NOMO-1 treated with dmso at 0.1 percent for 144 hours (cell line): ENCODE data around the gene TFEC.
"Not testable (repeated sequence)": the region's sequence is repeated elsewhere in the genome, so short reads cannot be mapped to it uniquely, and the experiment has no call there.

Experiments
- DNase-seq: peaks from one replicate; lab custom pipeline; 2025; ENCODE audit not compliant: unreplicated experiment; lab: John Stamatoyannopoulos, UW

The TFEC gene

DNA sequence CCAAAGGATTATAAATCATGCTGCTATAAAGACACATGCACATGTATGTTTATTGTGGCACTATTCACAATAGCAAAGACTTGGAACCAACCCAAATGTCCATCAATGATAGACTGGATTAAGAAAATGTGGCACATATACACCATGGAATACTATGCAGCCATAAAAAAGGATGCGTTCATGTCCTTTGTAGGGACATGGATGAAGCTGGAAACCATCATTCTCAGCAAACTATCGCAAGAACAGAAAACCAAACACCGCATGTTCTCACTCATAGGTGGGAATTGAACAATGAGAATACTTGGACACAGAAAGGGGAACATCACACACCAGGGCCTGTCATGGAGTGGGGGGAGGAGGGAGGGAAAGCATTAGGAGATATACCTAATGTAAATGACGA, 100.4 kb downstream of the TFEC start:
- not testable (repeated sequence) for DNase-seq

GRCh38 chr7:115929736-115930135, 100.8 kb downstream of the TFEC start:
- not testable (repeated sequence) for DNase-seq

GRCh38 chr7:115924411-115924810, 106.2 kb downstream of the TFEC start:
- no peak for DNase-seq

- no peak for DNase-seq
Observed at GRCh38 chr7:115920367-115920766, 110.2 kb downstream of the TFEC start.

DNA sequence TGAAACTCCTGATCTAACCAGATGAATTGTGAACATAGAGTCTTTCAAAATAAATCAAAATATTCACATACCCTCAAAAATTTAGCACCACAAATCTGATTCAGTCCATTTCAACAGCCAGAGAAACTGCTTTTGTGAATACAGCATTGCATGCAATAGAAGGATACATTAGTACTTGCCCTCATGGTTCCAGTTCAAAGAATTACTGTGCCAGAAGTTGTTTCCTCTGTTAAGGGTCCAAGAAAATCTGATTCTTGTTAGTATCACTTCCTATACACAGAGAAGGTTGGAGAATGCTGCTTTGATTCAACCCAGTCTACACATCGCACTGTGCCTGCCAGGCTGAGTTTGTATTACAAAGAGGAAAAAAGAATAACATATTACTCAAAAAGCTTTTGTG, 115.6 kb downstream of the TFEC start:
- no peak for DNase-seq

DNA sequence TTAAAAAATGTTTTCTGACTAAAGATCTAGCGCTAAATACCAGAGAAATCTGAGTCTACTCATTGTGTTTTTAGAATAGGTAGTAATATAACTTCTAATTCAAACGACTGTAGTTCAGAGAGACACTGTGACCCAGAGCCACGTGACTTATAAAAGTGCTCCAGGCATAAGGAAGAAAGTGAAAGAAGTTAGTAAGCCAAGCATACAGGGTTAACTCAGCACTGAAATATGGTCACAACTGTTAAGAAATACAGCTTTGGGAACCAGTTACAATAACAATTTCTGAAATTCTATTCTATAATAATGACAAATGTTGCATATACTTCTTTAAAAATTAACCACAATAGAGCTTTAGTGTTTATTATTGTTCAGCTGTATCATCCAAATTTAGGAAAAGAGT, 119.1 kb downstream of the TFEC start:
- DNase-seq: no peak

DNA sequence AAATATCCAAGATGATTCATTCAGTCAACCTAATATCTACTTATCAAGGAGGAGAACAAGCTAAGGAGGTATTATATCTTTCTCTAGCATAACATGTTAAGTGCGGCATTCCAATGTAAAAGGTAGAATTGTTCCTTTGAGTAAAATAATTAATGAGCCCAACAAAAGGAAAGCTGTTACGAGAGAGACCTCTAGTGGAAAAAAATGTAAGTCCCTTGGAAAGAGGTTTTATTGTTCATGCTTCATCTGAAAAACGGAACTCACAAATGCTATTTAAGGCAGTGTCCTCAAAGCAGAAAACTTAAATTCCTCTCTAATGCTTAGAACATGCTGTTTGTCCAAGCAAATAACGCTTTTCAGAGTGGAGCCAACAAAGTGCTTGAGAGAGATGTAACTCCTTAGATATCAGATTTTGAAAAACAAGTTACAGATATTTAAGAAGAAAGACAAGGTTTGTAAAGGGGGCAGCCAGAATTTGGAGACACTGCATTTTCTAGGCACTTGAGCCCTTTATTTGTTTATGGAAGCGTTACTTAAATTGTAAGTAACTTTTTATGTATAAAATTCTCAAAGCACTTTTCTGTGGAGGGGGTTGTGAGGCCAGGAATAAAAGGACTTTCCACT, 119.9 kb downstream of the TFEC start:
- peak; percentile 9 for DNase-seq

GRCh38 chr7:115906731-115907130, 123.8 kb downstream of the TFEC start:
- no peak for DNase-seq

DNA sequence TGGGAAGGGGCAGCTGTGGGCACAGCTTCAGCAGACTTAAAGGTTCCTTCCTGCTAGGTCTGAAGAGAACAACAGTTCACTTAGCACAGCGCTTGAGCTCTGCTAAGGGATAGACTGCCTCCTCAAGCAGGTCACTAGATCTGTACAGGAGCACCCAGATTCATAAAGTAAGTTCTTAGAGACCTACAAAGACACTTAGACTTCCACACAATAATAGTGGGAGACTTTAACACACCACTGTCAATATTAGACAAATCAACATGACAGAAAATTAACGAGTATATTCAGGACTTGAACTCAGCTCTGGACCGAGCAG, 140.9 kb downstream of the TFEC start:
- DNase-seq: no peak

DNA sequence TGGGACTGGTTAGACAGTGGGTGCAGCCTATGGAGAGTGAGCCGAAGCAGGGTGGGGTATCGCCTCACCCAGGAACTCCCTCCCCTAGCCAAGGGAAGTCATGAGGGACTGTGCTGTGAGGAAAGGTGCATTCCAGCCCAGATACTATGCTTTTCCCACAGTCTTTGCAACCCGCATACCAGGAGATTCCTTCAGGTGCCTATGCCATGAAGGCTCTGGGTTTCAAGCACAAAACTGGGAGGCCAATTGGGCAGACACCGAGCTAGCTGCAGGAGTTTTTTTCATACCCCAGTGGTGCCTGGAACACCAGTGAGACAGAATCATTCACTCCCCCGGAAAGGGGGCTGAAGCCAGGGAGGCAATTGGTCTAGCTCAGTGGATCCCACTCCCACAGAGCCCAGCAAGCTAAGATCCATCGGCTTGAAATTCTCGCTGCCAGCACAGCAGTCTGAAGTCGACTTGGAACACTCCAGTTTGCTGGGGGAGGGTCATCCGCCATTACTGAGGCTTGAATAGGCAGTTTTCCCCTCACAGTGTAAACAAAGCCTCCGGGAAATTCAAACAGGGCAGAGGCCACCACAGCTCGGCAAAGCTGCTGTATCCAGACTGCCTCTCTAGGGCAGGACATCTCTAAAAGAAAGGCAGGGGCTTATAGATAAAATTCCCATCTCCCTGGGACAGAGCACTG, 141.4 kb downstream of the TFEC start:
- DNase-seq: no peak

DNA sequence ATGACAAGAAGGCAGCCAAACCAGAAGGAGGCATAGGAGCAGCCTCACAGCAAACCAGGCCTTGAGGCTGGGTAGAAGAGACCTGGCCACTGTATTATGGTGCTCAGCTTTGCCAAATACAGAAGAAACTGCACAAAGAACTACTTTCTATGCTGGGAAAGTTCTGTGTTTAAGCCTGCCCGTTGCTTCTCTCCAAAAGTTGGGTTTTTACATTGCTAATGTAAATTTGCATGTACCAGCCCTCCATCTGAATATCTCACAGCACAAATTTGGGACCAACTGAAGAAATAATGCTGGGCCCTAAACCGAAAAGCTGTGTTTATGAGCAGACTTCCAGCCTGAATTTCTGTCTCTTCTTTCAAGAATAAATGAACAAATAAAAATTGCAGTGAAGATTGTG, 145.0 kb downstream of the TFEC start:
- no peak for DNase-seq
